Type B pancreatic cell (in vitro differentiated cells): ENCODE data around the gene MLF2. TPM values are rescaled to one million over a fixed set of nuclear protein-coding genes. Genes with fewer than 3 reads are reported as not detected.

Experiments
- DNase-seq: peaks from one replicate; pipeline ENCODE4 v3.0.0; 2021; ENCODE audit warnings: mixed read lengths; ENCODE audit not compliant: unreplicated experiment; ENCODE audit errors: extremely low spot score
- H3K27ac Mint-ChIP-seq: 2 replicates; pipeline ENCODE4 v1.8.0; 2021; ENCODE audit warnings: mild to moderate bottlenecking, mixed read lengths
- H3K27me3 Mint-ChIP-seq: 2 replicates; pipeline ENCODE4 v1.8.0; 2021; ENCODE audit warnings: mixed read lengths
- H3K36me3 Mint-ChIP-seq: 2 replicates; pipeline ENCODE4 v1.8.0; 2021; ENCODE audit warnings: mixed read lengths
- H3K4me1 Mint-ChIP-seq: one replicate; pipeline ENCODE4 v1.8.0; 2021; ENCODE audit warnings: mixed read lengths; ENCODE audit not compliant: unreplicated experiment
- H3K4me3 Mint-ChIP-seq: 2 replicates; pipeline ENCODE4 v1.8.0; 2021; ENCODE audit warnings: mild to moderate bottlenecking, mixed read lengths
- H3K9me3 Mint-ChIP-seq: 2 replicates; pipeline ENCODE4 v1.8.0; 2021; ENCODE audit warnings: mixed read lengths
- CTCF ChIP-seq: fragments of 200-600 bp; sonication (generic); conservative IDR thresholded peaks from 2 replicates; pipeline ENCODE4 v1.5.0; 2021; ENCODE audit warnings: antibody characterized with exemption, mild to moderate bottlenecking
- total RNA-seq: library from RNA; stranded (reverse); gene quantifications from 2 replicates; pipeline ENCODE4 v1.2.1, GENCODE V29; 2021; ENCODE audit warnings: low replicate concordance

The MLF2 gene
- total RNA-seq, 1 donor from 2014 or later = 187 TPM

GRCh38 chr12:6791931-6792520 lies 39.1 kb upstream of the MLF2 start:
- Mint-ChIP-seq H3K27me3 (peaks cover 49% of the 10 kb centered on the region), H3K27ac (peak overlapping the region; percentile 52), H3K4me1 (peaks cover 18% of the 10 kb centered on the region), H3K4me3 (no peak overlapping the region), H3K36me3 (no peaks in the 10 kb centered on the region), H3K9me3 (no peaks in the 10 kb centered on the region)
- TF ChIP-seq CTCF = no peak
- no peak for DNase-seq

- Mint-ChIP-seq H3K9me3 (no peaks in the 10 kb centered on the region), H3K36me3 (no peaks in the 10 kb centered on the region), H3K27me3 (peaks cover 51% of the 10 kb centered on the region), H3K4me1 (peaks cover 27% of the 10 kb centered on the region), H3K4me3 (no peak overlapping the region), H3K27ac (no peak overlapping the region)
- DNase-seq = no peak
- no peak for TF ChIP-seq CTCF
Measured at GRCh38 chr12:6790496-6791150, 37.7 kb upstream of the MLF2 start.

- peak within 1 kb of the TSS; percentile 16 for H3K4me3 Mint-ChIP-seq
- no peak within 1 kb of the TSS for H3K27ac Mint-ChIP-seq
- no peaks in the 10 kb centered on the region for H3K36me3 Mint-ChIP-seq
- DNase-seq = no peak
- peaks cover 27% of the 10 kb centered on the region for H3K4me1 Mint-ChIP-seq
- peaks cover 44% of the 10 kb centered on the region for H3K27me3 Mint-ChIP-seq
- H3K9me3 Mint-ChIP-seq = no peaks in the 10 kb centered on the region
- no peak for TF ChIP-seq CTCF
Measured at GRCh38 chr12:6788972-6789924, 36.3 kb upstream of the MLF2 start, which contains the start of gene CD4. Gene CD4, plus strand, starts transcription at chr12:6789528. Its CDS starts 10,611 bp downstream, at chr12:6800139.

- DNase-seq = no peak
- no peaks in the 10 kb centered on the region for H3K36me3 Mint-ChIP-seq
- no peak overlapping the region for H3K27ac Mint-ChIP-seq
- H3K27me3 Mint-ChIP-seq = peaks cover 31% of the 10 kb centered on the region
- H3K4me1 Mint-ChIP-seq = peaks cover 20% of the 10 kb centered on the region
- TF ChIP-seq CTCF = no peak
- no peak overlapping the region for H3K4me3 Mint-ChIP-seq
- H3K9me3 Mint-ChIP-seq = no peaks in the 10 kb centered on the region
Measured at GRCh38 chr12:6787309-6787708, 34.4 kb upstream of the MLF2 start.

GRCh38 chr12:6786416-6787094 lies 33.6 kb upstream of the MLF2 start:
- no peak overlapping the region for H3K4me3 Mint-ChIP-seq
- no peak for TF ChIP-seq CTCF
- H3K36me3 Mint-ChIP-seq = no peaks in the 10 kb centered on the region
- H3K27me3 Mint-ChIP-seq = peaks cover 25% of the 10 kb centered on the region
- peaks cover 17% of the 10 kb centered on the region for H3K4me1 Mint-ChIP-seq
- peak overlapping the region; percentile 22 for H3K27ac Mint-ChIP-seq
- H3K9me3 Mint-ChIP-seq = no peaks in the 10 kb centered on the region
- no peak for DNase-seq
